HL-60 (cell line): ENCODE results near the gene GPHN.

Experiments
- REST ChIP-seq: IDR thresholded peaks from 2 replicates; pipeline ENCODE4 v1.6.1; 2012; ENCODE audit warnings: low read depth; ENCODE audit not compliant: insufficient replicate concordance
- TF ChIP-seq, protein P1 (sequence below): IDR thresholded peaks from one replicate; pipeline ENCODE4 v1.5.1; 2011; ENCODE audit warnings: low read length, control low read depth, inconsistent platforms; ENCODE audit not compliant: insufficient read depth

- TF ChIP-seq, protein P1, sequence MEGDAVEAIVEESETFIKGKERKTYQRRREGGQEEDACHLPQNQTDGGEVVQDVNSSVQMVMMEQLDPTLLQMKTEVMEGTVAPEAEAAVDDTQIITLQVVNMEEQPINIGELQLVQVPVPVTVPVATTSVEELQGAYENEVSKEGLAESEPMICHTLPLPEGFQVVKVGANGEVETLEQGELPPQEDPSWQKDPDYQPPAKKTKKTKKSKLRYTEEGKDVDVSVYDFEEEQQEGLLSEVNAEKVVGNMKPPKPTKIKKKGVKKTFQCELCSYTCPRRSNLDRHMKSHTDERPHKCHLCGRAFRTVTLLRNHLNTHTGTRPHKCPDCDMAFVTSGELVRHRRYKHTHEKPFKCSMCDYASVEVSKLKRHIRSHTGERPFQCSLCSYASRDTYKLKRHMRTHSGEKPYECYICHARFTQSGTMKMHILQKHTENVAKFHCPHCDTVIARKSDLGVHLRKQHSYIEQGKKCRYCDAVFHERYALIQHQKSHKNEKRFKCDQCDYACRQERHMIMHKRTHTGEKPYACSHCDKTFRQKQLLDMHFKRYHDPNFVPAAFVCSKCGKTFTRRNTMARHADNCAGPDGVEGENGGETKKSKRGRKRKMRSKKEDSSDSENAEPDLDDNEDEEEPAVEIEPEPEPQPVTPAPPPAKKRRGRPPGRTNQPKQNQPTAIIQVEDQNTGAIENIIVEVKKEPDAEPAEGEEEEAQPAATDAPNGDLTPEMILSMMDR = no peak
- no peak for TF ChIP-seq REST
These were observed 457.9 kb downstream of the GPHN start for GRCh38 chr14:66965831-66966230.
